ENCODE results near the gene PUS7L. TPM values are rescaled to one million over a fixed set of nuclear protein-coding genes. Genes with fewer than 3 reads are reported as not detected.
"Not testable (repeated sequence)": the region's sequence is repeated elsewhere in the genome, so short reads cannot be mapped to it uniquely, and the experiment has no call there.

The PUS7L gene
- polyA plus RNA-seq, 3 donors = 11.0 to 13.4 (median 12.7) TPM

- no peak for DNase-seq (ENCODE audit: extremely low read depth in 1 of 11, low read depth in 9 of 11, low spot score in 4 of 11)
Observed at GRCh38 chr12:43694879-43695278, 63.7 kb downstream of the PUS7L start.

GRCh38 chr12:43692064-43692463, 66.5 kb downstream of the PUS7L start:
- DNase-seq (ENCODE audit: extremely low read depth in 1 of 11, low read depth in 9 of 11, low spot score in 4 of 11) = no peak

GRCh38 chr12:43685491-43685890, 73.1 kb downstream of the PUS7L start:
- not testable (repeated sequence) for DNase-seq (ENCODE audit: extremely low read depth in 1 of 11, low read depth in 9 of 11, low spot score in 4 of 11)

- DNase-seq (ENCODE audit: extremely low read depth in 1 of 11, low read depth in 9 of 11, low spot score in 4 of 11) = no peak
Observed at GRCh38 chr12:43676183-43676813, 82.3 kb downstream of the PUS7L start.

GRCh38 chr12:43675048-43675904, 83.3 kb downstream of the PUS7L start:
- no peak for DNase-seq (ENCODE audit: extremely low read depth in 1 of 11, low read depth in 9 of 11, low spot score in 4 of 11)

DNA sequence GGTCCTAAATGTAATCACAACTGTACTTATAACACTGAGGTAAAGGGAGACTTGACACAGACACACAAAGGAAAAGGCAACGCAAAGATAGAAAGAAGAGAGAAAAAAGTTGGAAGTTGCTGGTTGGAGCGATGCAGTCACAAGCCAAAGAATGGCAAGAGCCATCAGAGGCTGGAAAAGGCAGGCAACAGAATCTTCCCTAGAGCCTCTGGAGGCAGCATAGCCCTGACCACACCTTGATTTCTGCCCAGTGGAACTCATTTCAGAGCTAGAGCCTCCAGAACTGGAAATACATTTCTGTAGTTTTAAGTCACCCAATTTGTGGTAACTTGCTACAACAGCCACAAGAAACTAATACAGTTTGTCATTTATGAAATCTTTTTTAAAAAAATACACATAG, 89.2 kb downstream of the PUS7L start:
- no peak for DNase-seq (ENCODE audit: extremely low read depth in 1 of 11, low read depth in 9 of 11, low spot score in 4 of 11)

Other genes starting within 250 kb of the PUS7L start
- gene ADAMTS20, start 206.6 kb downstream of the PUS7L start, polyA plus RNA-seq (ENCODE audit: insufficient read length in 3 of 3) = 1 to 10 TPM in 1 of 3 donors, under 1 TPM in 2; 0.80 to 1.1 (median 0.81) TPM
- gene IRAK4, start 161 bp upstream of the PUS7L start, polyA plus RNA-seq (ENCODE audit: insufficient read length in 3 of 3) = 10 to 100 TPM; 11.2 to 19.2 (median 15.0) TPM
- gene TWF1, start 47.5 kb upstream of the PUS7L start, polyA plus RNA-seq (ENCODE audit: insufficient read length in 3 of 3) = 10 to 100 TPM; 69.9 to 82.5 (median 75.7) TPM
- 10 to 100 TPM; 11.5 to 12.4 (median 12.3) TPM for gene TMEM117, start 77.3 kb upstream of the PUS7L start, polyA plus RNA-seq (ENCODE audit: insufficient read length in 3 of 3)